ENCODE measurements around the gene RBM12.
"Not testable (repeated sequence)": the region's sequence is repeated elsewhere in the genome, so short reads cannot be mapped to it uniquely, and the experiment has no call there.

RBM12 gene, protein sequence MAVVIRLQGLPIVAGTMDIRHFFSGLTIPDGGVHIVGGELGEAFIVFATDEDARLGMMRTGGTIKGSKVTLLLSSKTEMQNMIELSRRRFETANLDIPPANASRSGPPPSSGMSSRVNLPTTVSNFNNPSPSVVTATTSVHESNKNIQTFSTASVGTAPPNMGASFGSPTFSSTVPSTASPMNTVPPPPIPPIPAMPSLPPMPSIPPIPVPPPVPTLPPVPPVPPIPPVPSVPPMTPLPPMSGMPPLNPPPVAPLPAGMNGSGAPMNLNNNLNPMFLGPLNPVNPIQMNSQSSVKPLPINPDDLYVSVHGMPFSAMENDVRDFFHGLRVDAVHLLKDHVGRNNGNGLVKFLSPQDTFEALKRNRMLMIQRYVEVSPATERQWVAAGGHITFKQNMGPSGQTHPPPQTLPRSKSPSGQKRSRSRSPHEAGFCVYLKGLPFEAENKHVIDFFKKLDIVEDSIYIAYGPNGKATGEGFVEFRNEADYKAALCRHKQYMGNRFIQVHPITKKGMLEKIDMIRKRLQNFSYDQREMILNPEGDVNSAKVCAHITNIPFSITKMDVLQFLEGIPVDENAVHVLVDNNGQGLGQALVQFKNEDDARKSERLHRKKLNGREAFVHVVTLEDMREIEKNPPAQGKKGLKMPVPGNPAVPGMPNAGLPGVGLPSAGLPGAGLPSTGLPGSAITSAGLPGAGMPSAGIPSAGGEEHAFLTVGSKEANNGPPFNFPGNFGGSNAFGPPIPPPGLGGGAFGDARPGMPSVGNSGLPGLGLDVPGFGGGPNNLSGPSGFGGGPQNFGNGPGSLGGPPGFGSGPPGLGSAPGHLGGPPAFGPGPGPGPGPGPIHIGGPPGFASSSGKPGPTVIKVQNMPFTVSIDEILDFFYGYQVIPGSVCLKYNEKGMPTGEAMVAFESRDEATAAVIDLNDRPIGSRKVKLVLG

DNA sequence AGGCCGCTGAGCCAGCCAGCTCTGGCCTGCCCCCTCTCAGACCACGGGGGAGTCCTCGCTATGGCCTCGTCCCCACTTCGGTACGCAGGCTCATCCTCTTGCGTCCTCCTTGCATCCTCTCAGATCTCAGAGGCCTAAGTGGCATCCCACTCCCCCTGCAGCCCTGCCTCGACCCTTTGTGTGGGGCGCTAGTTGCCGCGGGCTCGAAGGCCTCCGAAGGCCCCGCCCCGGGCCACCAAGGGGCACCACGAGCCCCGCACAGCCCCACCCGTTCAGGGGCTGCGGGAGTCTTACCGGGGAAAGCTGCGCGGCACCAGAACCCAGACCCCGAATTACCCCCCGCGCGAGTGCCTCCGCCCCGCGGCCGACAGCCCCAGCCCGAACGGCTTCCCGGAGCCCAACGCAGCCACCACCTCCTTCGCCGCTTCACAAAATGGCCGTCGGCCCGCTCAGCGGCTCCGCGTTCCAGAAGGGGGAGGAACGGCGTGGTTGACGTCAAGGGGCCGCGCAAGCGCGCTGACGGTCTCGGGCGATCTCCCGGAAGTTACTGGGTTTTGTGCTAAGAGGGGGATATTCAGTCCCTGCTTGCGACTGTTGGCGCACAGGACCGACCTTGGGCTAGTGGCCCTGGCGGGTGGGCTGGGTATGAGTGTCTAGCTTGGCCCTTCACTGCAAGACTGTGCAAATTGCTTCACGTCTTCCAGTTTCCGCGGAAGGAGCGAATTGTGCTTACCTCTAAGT, at the start of gene RBM12, which contains the start of gene CPNE1:
Gene RBM12, minus strand, starts transcription at position 435 of the 741 bp plus-strand sequence. CDS start 9,578 bp downstream, outside the sequence.
Gene CPNE1, minus strand, starts transcription at position 435 of the 741 bp plus-strand sequence. CDS start 31,977 bp downstream, outside the sequence.
- peak; percentile 93 for DNase-seq (ENCODE audit: low spot score)

DNA sequence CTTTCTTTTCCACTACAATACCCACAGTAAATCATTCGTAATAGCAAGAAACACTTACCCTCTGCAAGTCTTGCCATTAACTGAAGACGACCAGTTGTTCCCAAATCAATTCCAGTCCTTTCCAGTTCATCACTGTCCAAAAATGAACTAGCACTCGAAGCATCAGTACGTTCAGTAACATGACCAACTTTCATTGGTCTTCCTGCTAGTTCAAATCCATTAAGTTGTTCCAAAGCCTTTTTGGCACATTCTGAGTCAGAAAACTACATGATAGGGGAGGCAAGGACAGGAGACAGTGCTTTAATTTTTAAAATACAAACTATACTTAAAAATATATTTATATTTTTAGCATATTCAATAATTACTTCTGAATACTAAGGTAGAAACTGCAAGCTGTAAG, 49.4 kb upstream of the RBM12 start:
- no peak for DNase-seq (ENCODE audit: low spot score)

DNA sequence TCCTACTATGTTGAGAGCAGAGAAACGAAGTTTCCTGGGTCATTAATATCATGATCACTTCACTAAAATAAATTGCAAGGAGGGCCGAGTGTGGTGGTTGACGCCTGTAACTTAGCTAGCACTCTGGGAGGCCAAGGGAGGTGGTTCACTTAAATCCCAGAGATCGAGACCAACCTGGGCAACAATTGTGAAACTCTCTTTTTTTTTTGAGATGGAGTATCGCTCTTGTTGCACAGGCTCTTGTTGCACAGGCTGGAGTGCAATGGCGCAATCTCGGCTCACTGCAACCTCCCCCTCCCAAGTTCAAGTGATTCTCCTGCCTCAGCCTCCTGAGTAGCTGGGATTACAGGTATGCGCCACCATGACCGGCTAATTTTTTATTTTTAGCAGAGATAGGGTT, 48.4 kb upstream of the RBM12 start:
- not testable (repeated sequence) for DNase-seq (ENCODE audit: low spot score)

GRCh38 chr20:35711588-35712209, 47.0 kb upstream of the RBM12 start:
- DNase-seq (ENCODE audit: low spot score): no peak

DNA sequence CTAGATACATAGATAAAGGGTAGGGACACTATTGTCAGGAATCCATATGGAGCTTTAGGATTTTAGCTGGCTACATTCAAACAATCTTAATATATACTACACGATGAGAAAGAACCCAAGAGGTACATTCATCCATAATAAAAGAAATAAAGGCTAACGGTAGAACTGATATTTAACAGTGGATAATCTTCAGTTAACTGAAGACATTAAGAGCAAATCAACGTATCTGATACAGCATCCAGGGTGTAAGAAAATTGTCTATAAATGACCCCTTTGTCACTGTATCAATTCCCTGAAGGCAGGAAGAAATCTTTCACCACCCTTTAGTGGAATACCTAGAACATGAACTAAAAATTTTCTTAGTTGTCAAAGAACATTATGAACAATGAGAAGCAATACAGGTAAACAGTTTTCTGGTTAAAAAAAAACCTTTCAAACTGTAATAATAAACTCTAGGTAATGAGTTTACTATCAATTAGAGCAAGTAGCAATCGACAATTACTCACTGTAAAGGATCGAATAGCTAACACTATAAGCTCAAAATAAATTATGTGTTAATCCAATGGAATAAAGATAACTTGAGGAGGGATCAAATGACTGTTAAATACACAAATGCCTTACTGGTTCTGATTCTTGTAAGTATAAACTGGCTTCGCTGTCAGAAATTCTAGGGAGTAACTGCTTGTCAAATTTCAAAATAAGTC, 46.3 kb upstream of the RBM12 start:
- DNase-seq (ENCODE audit: low spot score): no peak

GRCh38 chr20:35710039-35710438, 45.3 kb upstream of the RBM12 start:
- DNase-seq (ENCODE audit: low spot score): no peak

DNA sequence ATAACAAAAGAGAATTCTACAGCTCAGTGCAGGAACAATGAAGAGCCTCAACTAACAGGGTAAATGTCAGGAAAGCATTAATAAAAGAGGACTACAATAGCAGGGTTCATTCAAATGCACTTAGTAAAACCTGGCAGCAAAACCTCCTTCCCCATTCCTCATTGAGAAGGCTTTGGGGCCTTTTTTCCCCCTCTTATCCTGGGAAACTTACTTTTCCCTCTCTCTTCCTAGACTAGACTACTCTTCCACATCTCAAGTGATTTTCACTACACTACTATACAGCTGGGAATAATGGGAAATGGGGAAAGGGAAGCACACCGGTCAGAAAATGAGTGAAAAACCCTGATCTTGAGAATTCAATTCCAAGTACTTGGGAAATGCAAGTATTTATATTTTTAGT, 44.6 kb upstream of the RBM12 start:
- DNase-seq (ENCODE audit: low spot score): no peak

DNA sequence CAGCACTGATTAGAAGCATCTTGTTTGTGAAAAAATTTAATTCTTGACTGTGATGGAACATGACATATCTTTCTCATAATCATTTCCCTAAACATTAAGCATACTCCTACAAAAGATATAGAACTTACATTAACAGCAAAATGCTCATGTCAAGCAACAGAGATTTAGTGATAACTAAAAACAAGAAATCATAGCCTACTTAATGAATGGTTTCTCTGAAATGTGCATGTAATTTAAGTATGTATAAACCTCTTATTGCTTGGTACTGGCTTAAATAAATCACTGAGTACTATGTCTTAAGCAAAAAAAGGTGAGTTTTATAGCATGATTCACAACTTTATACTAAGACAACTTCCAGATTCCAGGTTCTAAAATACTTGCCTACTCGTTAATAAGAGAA, 43.8 kb upstream of the RBM12 start:
- no peak for DNase-seq (ENCODE audit: low spot score)

DNA sequence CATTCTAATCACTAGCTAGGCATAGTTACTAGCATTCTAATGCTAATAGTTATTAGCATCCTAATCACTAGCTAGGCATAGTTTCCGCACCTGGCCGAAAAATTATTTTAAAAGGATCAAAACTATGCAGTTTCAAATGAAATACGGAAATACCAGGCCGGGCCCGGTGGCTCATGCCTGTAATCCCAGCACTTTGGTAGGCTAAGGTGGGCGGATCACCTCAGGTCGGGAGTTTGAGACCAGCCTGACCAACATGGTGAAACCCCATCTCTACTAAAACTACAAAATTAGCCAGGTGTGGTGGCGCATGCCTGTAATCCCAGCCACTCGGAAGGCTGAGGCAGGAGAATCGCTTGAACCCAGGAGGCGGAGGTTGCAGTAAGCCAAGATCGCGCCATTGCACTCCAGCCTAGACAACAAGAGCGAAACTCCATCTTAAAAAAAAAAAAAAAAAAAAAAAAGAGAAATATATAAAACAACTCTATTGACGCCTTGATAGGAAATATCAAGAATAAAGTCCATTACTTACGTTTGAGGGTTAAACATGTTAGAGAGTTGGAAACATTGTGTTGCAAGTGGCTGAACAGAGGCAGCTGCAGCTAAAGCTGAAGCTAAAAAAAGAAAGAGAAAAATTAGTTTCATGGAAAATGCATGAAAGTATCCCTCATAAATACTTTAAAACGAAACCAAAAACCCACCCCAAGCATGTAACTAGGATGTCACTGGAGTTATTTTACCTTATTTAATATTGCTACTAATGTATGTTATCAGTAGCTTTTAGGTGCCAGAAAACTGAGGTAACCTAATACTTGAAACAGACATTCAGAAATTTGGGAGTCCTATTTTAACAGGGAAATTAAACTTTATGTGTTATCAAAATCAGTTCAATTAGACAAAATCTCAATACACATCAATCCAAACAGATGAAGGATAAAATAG, 42.2 kb upstream of the RBM12 start:
- not testable (repeated sequence) for DNase-seq (ENCODE audit: low spot score)

GRCh38 chr20:35705894-35706293, 41.2 kb upstream of the RBM12 start:
- not testable (repeated sequence) for DNase-seq (ENCODE audit: low spot score)

DNA sequence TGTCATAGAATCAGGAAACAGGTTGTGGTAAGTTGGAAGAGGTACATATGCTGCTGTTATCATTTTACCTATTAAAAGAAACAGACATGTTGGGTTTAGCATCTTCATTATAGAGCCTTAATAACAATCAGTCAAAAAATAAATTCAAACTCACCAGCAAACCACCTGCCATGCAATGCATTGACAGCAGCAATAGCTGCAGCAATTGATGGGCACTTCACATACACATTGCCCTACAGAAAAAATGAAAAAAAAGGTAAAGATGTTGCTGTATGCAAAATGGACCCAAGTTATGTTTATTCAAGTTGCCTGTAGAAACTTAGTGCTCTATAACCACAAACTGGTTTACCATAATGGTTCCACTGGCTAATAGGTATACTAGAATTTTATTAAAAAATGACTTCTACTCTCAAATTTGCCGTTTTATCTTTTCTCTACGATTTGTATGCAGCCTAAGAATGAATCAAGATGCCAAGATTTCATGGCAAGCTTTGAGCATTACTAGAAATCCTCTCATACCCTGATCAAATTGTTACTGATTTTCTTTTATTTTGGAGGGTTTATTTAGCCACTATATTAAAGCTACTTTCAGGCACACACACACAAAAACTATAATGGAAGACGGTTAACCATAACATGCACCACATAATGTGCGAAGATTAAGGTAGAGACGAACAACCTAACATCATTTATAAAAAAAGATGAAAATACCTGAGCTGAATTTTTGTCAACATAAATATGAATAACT, 40.0 kb upstream of the RBM12 start:
- no peak for DNase-seq (ENCODE audit: low spot score)

GRCh38 chr20:35702824-35703695, 38.4 kb upstream of the RBM12 start:
- DNase-seq (ENCODE audit: low spot score): no peak

DNA sequence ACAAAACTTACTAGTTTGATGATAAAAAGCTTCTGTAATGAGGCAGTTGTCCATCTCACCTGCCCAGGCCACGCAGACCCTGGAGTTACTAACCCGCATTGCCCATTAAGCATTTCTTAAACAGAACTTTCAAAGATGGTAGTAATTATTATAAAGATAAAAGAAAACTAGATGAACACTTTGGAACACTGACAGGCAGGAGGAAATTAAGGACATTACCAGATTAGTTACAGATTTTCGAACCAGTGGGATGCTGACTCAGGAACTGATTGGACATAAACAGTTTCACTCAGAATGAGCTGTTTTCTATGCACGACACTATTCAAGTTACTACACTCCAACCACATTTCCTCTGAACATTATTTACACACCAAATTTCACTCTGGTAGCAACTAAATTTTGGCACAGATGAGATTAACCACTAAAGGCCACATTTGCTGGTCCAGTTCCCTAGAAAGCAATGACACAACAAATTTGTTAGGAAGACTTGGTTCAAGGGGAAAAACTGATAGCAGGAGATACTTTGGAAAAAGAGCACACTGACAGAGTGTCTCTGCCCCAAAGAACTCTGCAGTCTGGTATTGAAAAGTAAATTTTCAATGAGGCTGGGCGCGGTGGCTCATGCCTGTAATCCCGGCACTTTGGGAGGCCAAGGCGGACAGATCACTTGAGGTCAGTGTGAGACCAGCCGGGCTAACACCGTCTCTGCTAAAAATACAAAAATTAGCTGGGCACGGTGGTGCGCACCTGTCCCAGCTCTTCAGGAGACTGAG, 37.5 kb upstream of the RBM12 start:
- DNase-seq (ENCODE audit: low spot score): peak; percentile 9

GRCh38 chr20:35700625-35701148, 36.0 kb upstream of the RBM12 start:
- DNase-seq (ENCODE audit: low spot score): peak; percentile 16

DNA sequence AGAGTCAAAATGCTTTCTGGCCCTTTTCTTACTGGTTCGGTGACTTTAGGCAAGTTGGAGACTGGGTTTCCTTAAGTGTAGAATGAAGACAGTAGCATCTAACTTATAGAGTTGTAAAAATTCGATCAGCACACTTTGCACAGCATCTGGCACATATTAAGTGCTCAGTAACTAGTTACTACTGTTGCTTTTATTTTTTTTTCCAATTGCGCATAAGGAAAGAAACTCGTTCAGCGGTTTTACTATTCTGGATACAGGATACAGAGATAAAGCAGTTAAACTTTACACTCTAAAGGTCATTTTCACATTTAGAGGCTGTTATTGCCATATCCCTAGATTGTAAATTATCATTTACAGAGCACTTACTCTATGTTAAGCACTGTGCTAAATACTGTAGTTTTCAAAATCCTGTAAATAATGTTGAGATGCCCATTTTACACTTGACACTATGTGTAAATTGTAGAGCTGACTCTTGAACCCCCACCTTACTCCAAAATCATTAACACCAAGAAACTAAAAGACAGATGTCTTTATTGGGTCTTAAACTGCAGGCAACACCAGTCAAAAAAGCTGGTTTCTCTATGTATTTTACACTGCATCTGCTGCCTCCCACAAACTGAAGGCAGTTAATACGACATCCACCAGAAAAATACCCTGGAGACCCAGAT, 35.4 kb upstream of the RBM12 start:
- DNase-seq (ENCODE audit: low spot score): no peak

Data from kidney tubule cell (primary cell).